ENCODE measurements around the gene TPO.

TPO gene

DNA sequence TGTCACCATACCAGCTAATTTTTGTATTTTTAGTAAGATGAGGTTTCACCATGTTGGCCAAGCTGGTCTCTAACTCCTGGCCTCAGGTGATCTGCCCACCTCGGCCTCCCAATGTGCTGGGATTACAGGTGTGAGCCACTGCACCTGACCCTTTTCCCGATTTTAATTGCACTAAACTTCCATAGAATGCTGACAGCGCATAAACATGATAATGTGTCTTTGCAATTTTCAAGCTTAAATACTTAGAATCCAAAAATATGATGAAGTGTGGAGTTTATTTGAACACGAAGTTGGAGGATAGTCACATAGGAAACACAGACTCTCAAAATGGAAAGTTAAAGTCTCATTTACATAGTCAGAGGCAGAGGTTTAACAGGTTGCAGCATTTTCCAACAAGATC lies 138.6 kb downstream of the TPO start:
- Histone ChIP-seq H3K4me1 (ENCODE audit: control extremely low read depth in 1 of 4, control insufficient read depth in 4 of 4, insufficient read depth in 4 of 4, low read length in 3 of 4) (peaks cover 0 to 5% (median 1%) of the 10 kb centered on the region in 4 experiments), H3K27me3 (replicated peaks in 2 of 5; ENCODE audit: control insufficient read depth in 4 of 5, insufficient read depth in 5 of 5, low read length in 4 of 5) (peaks cover 0 to 13% (median 8%) of the 10 kb centered on the region in 5 experiments)
- POLR2A ChIA-PET, result no interaction called here

DNA sequence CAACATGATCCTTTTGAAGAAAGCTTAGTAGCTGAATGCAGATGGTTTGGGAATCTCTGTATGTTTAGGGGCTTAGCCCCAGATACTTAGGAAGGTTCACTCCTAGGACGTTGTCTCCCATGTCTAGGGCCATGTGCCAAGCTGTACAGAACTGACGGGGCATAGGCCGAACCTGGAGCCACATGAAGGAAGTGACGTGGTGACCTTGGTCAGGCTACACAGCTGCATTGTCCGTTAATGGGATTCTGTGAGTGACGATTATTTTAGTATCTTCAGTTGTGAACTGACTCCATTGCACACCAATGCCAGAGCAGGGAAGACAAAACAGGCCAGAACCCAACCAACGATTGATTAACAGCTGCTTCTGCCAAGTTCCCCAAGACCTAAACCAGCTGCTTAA lies 139.3 kb downstream of the TPO start:
- CTCF ChIA-PET, result interaction anchor here (1.0 to 4.1 kb wide), 6 partner anchors 8 to 697 kb away, joined by 3 to 25 read pairs (median 5); no protein-coding TSS in a partner anchor

More for the DNA sequence above, 138.6 kb downstream of the TPO start:
- DNase-seq, result no peak
- CTCF ChIA-PET, result interaction anchor here (1.0 to 4.1 kb wide), 9 partner anchors 10 to 837 kb away, joined by 3 to 25 read pairs (median 3); no protein-coding TSS in a partner anchor
- H3K9me3 ChIP-seq (ENCODE audit: control extremely low read depth in 1 of 5, control insufficient read depth in 4 of 5, insufficient read depth in 2 of 5, low read depth in 1 of 5, low read length in 4 of 5), result no peaks in the 10 kb centered on the region
- no peak overlapping the region for H3K27ac ChIP-seq (ENCODE audit: insufficient read depth in 1 of 2, low read depth in 1 of 2, low read length in 2 of 2, poor library complexity in 1 of 2, severe bottlenecking in 2 of 2)
- no peak overlapping the region for H3K4me3 ChIP-seq (ENCODE audit: control insufficient read depth in 1 of 7, extremely low read depth in 1 of 7, insufficient read depth in 4 of 7, low read depth in 2 of 7, low read length in 6 of 7)
- WGBS (ENCODE audit: insufficient coverage), result 100% methylated on average over 1 of the region's 4 CpGs
- no peaks in the 10 kb centered on the region for H3K36me3 ChIP-seq (ENCODE audit: control insufficient read depth in 4 of 4, insufficient read depth in 4 of 4, low read length in 3 of 4)

DNA sequence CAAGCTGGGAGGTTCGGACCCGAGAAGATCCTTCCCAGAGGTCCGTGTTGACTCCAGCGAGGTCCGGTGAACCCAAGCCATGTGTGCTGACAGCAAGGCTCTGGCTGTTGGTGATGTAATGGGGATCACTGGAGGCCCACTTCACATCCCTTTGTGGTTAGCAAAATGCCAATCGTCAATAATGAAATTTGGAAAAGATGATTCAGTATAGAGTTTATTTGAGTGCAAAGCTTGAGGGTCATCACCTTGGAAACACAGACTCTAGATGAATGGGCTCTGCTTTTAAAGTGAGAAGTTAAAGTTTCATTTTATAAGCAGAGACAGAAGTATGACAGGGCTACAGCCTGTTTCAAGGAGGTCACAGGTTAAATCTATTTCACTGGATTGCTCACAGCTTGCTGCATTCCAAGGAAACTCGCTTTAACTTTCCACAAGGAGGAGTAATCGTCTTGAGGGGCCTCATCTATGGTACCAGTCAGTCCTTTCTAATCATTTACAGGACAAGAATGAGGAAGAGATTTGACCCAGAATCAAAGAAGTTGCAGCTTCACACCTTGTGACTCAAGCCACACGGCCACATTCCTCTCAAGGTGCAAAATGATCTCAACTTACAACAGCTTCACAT lies 140.5 kb downstream of the TPO start:
- Histone ChIP-seq H3K27ac (ENCODE audit: insufficient read depth in 1 of 2, low read depth in 1 of 2, low read length in 2 of 2, poor library complexity in 1 of 2, severe bottlenecking in 2 of 2) (no peak overlapping the region), H3K9me3 (ENCODE audit: control extremely low read depth in 1 of 5, control insufficient read depth in 4 of 5, insufficient read depth in 2 of 5, low read depth in 1 of 5, low read length in 4 of 5) (no peaks in the 10 kb centered on the region), H3K4me1 (ENCODE audit: control extremely low read depth in 1 of 4, control insufficient read depth in 4 of 4, insufficient read depth in 4 of 4, low read length in 3 of 4) (peaks cover 0 to 5% (median 1%) of the 10 kb centered on the region in 4 experiments), H3K27me3 (replicated peaks in 2 of 5; ENCODE audit: control insufficient read depth in 4 of 5, insufficient read depth in 5 of 5, low read length in 4 of 5) (peaks cover 0 to 13% (median 8%) of the 10 kb centered on the region in 5 experiments), H3K36me3 (ENCODE audit: control insufficient read depth in 4 of 4, insufficient read depth in 4 of 4, low read length in 3 of 4) (no peaks in the 10 kb centered on the region), H3K4me3 (ENCODE audit: control insufficient read depth in 1 of 7, extremely low read depth in 1 of 7, insufficient read depth in 4 of 7, low read depth in 2 of 7, low read length in 6 of 7) (no peak overlapping the region)
- ChIA-PET POLR2A (no interaction called here), CTCF (interaction anchor here (0.5 to 4.1 kb wide), 4 partner anchors 9 to 886 kb away, joined by 3 to 25 read pairs (median 6); no protein-coding TSS in a partner anchor)
- 80% methylated on average over 9 of the region's 9 CpGs for WGBS (ENCODE audit: insufficient coverage)
- DNase-seq, result no peak

More for the DNA sequence above, 139.3 kb downstream of the TPO start:
- H3K4me3 ChIP-seq (ENCODE audit: control insufficient read depth in 1 of 7, extremely low read depth in 1 of 7, insufficient read depth in 4 of 7, low read depth in 2 of 7, low read length in 6 of 7), result no peak overlapping the region
- H3K36me3 ChIP-seq (ENCODE audit: control insufficient read depth in 4 of 4, insufficient read depth in 4 of 4, low read length in 3 of 4), result no peaks in the 10 kb centered on the region
- 86% methylated on average over 7 of the region's 7 CpGs for WGBS (ENCODE audit: insufficient coverage)
- no peak overlapping the region for H3K27ac ChIP-seq (ENCODE audit: insufficient read depth in 1 of 2, low read depth in 1 of 2, low read length in 2 of 2, poor library complexity in 1 of 2, severe bottlenecking in 2 of 2)
- H3K4me1 ChIP-seq (ENCODE audit: control extremely low read depth in 1 of 4, control insufficient read depth in 4 of 4, insufficient read depth in 4 of 4, low read length in 3 of 4), result peaks cover 0 to 5% (median 1%) of the 10 kb centered on the region in 4 experiments
- no peak for DNase-seq
- H3K9me3 ChIP-seq (ENCODE audit: control extremely low read depth in 1 of 5, control insufficient read depth in 4 of 5, insufficient read depth in 2 of 5, low read depth in 1 of 5, low read length in 4 of 5), result no peaks in the 10 kb centered on the region
- POLR2A ChIA-PET, result no interaction called here
- peaks cover 0 to 13% (median 8%) of the 10 kb centered on the region in 5 experiments for H3K27me3 ChIP-seq (replicated peaks in 2 of 5; ENCODE audit: control insufficient read depth in 4 of 5, insufficient read depth in 5 of 5, low read length in 4 of 5)

DNA sequence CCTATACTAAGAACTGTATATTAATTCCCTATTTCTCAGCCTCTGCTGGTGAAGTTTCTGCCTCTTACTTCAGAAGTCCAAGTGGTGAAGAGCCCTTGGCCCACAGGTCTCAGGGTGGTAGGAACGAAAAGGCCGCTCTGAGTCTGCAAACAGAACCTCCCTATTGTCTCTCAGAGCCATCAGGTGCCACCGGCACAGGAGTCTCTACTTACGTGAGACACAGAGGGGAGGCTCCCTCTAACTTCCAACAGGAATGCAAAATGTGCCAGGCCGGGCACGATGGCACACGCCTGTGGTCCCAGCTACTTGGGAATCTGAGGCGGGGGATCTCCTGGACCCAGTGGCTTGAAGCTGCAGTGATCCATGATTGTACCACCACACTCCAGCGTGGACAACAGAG lies 143.0 kb downstream of the TPO start:
- H3K4me3 ChIP-seq (ENCODE audit: control insufficient read depth in 1 of 7, extremely low read depth in 1 of 7, insufficient read depth in 4 of 7, low read depth in 2 of 7, low read length in 6 of 7), result no peak overlapping the region
- H3K27ac ChIP-seq (ENCODE audit: insufficient read depth in 1 of 2, low read depth in 1 of 2, low read length in 2 of 2, poor library complexity in 1 of 2, severe bottlenecking in 2 of 2), result no peak overlapping the region
- 89% methylated on average over 8 of the region's 9 CpGs for WGBS (ENCODE audit: insufficient coverage)
- ChIA-PET POLR2A (no interaction called here), CTCF (no interaction called here)
- DNase-seq, result no peak
- H3K27me3 ChIP-seq (replicated peaks in 2 of 5; ENCODE audit: control insufficient read depth in 4 of 5, insufficient read depth in 5 of 5, low read length in 4 of 5), result peaks cover 0 to 16% (median 4%) of the 10 kb centered on the region in 5 experiments
- H3K36me3 ChIP-seq (ENCODE audit: control insufficient read depth in 4 of 4, insufficient read depth in 4 of 4, low read length in 3 of 4), result no peaks in the 10 kb centered on the region
- H3K4me1 ChIP-seq (ENCODE audit: control extremely low read depth in 1 of 4, control insufficient read depth in 4 of 4, insufficient read depth in 4 of 4, low read length in 3 of 4), result no peaks in the 10 kb centered on the region
- H3K9me3 ChIP-seq (ENCODE audit: control extremely low read depth in 1 of 5, control insufficient read depth in 4 of 5, insufficient read depth in 2 of 5, low read depth in 1 of 5, low read length in 4 of 5), result no peaks in the 10 kb centered on the region

DNA sequence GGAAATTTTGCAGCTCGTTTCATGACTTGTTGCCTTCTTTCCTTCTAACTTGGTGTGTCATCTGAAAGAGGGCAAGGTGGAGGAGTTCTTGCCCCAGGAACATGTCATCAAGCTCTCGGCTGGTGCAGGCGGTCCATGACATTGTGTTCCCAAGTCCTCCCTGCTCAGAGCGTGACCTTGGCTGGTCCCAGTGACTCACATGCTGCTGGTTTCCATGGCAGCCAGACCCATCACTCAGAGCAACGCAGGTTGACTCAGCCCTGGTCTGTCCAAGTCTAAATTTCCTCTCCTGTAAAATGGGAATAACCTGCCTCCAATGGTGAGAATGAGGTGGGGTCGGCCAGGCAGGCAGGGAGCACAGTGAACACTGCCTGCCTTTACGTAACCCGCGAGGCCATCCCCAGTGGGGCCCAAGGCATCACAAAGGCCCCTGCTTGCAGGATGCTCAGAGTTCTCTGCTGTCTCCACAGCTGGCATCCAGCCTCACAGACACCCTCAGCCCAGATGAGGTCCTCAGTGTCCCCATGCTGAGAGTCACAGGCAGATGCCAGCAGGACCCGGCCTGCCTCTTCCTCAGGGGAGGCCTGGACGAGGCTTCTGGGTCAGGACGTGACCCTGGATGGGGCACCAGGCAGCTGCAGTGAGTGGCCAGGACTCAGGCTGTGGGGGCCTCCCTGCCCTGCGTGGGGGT lies 143.7 kb downstream of the TPO start:
- H3K36me3 ChIP-seq (ENCODE audit: control insufficient read depth in 4 of 4, insufficient read depth in 4 of 4, low read length in 3 of 4), result no peaks in the 10 kb centered on the region

DNA sequence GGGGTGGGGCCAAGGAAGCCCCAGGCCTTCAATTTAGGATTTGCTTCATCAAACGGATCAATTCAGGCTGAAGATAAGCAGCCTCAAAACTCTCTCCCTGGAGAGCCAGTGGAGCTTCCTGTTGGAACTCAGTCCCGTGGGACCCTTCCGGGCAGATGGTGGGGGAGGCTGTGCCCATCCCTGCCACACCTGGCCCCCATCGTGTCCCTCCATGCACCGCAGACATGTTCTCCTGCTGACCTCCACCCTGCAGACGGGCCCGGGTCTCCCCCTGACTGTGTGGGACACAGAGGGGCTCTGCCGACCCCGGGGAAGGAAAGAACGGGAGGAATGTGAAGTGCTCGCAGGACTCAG lies 144.2 kb downstream of the TPO start:
- Histone ChIP-seq H3K9me3 (ENCODE audit: control extremely low read depth in 1 of 5, control insufficient read depth in 4 of 5, insufficient read depth in 2 of 5, low read depth in 1 of 5, low read length in 4 of 5) (no peaks in the 10 kb centered on the region), H3K4me1 (ENCODE audit: control extremely low read depth in 1 of 4, control insufficient read depth in 4 of 4, insufficient read depth in 4 of 4, low read length in 3 of 4) (no peaks in the 10 kb centered on the region), H3K4me3 (ENCODE audit: control insufficient read depth in 1 of 7, extremely low read depth in 1 of 7, insufficient read depth in 4 of 7, low read depth in 2 of 7, low read length in 6 of 7) (no peak overlapping the region), H3K36me3 (ENCODE audit: control insufficient read depth in 4 of 4, insufficient read depth in 4 of 4, low read length in 3 of 4) (no peaks in the 10 kb centered on the region), H3K27ac (ENCODE audit: insufficient read depth in 1 of 2, low read depth in 1 of 2, low read length in 2 of 2, poor library complexity in 1 of 2, severe bottlenecking in 2 of 2) (no peak overlapping the region), H3K27me3 (replicated peaks in 2 of 5; ENCODE audit: control insufficient read depth in 4 of 5, insufficient read depth in 5 of 5, low read length in 4 of 5) (peaks cover 0 to 16% (median 0%) of the 10 kb centered on the region in 5 experiments)
- ChIA-PET CTCF (interaction anchor here (0.6 to 2.7 kb wide), 2 partner anchors 7 to 1939 kb away, joined by 3 to 11 read pairs; no protein-coding TSS in a partner anchor), POLR2A (no interaction called here)
- WGBS (ENCODE audit: insufficient coverage), result 95% methylated on average over 8 of the region's 11 CpGs
- no peak for DNase-seq

More for the DNA sequence above, 143.7 kb downstream of the TPO start:
- Histone ChIP-seq H3K27me3 (replicated peaks in 2 of 5; ENCODE audit: control insufficient read depth in 4 of 5, insufficient read depth in 5 of 5, low read length in 4 of 5) (peaks cover 0 to 18% (median 3%) of the 10 kb centered on the region in 5 experiments), H3K4me3 (ENCODE audit: control insufficient read depth in 1 of 7, extremely low read depth in 1 of 7, insufficient read depth in 4 of 7, low read depth in 2 of 7, low read length in 6 of 7) (no peak overlapping the region), H3K4me1 (ENCODE audit: control extremely low read depth in 1 of 4, control insufficient read depth in 4 of 4, insufficient read depth in 4 of 4, low read length in 3 of 4) (no peaks in the 10 kb centered on the region), H3K9me3 (ENCODE audit: control extremely low read depth in 1 of 5, control insufficient read depth in 4 of 5, insufficient read depth in 2 of 5, low read depth in 1 of 5, low read length in 4 of 5) (no peaks in the 10 kb centered on the region), H3K27ac (ENCODE audit: insufficient read depth in 1 of 2, low read depth in 1 of 2, low read length in 2 of 2, poor library complexity in 1 of 2, severe bottlenecking in 2 of 2) (no peak overlapping the region)
- ChIA-PET CTCF (interaction anchor here (0.6 to 2.7 kb wide), 2 partner anchors 7 to 1939 kb away, joined by 3 to 11 read pairs; no protein-coding TSS in a partner anchor), POLR2A (no interaction called here)
- WGBS (ENCODE audit: insufficient coverage), result 96% methylated on average over 12 of the region's 13 CpGs
- DNase-seq, result no peak

All from common myeloid progenitor, CD34-positive (primary cell).